Measurements from ENCODE around the gene NME5. TPM values are rescaled to one million over a fixed set of nuclear protein-coding genes. Genes with fewer than 3 reads are reported as not detected.
A peak's percentile ranks its signal among the peaks of the same experiment; 100 is the strongest.

The NME5 gene
- total and polyA plus RNA-seq, 9 of the 15 experiments (the other 6 are each of a cell fraction or from before 2014, with no cell fraction given): not detected

- TF ChIP-seq MTA2 (IDR thresholded peaks at IDR 0.05; ENCODE audit: low read depth) (no peak), CREM (IDR thresholded peaks at IDR 0.05; ENCODE audit: low read depth) (peak; percentile 36; the same call in 1 of the 2 replicates), ELF1 (tag; IDR thresholded peaks at IDR 0.05) (no peak), FIP1L1 (IDR thresholded peaks at IDR 0.05; ENCODE audit: low read depth, low read length, poor library complexity, severe bottlenecking) (no peak), SMARCA5 (IDR thresholded peaks at IDR 0.05) (no peak), SIRT6 (IDR thresholded peaks at IDR 0.05; ENCODE audit: low read depth, low read length) (no peak), CREB3L1 (IDR thresholded peaks at IDR 0.05; ENCODE audit: borderline replicate concordance, low read depth) (no peak), ZFP30 (CRISPR knock-in tag; IDR thresholded peaks at IDR 0.05; ENCODE audit: borderline replicate concordance) (no peak), RFX5 (IDR thresholded peaks at IDR 0.05; ENCODE audit: low read depth, low read length) (no peak), GABPB2 (CRISPR knock-in tag; conservative IDR thresholded peaks at IDR 0.05) (no peak), ZNF431 (CRISPR knock-in tag; IDR thresholded peaks at IDR 0.05) (no peak; the same call in 1 of the 2 replicates), ZFP36 (IDR thresholded peaks at IDR 0.05; ENCODE audit: low read depth, low read length, partially characterized antibody) (no peak), SMAD3 (CRISPR knock-in tag; conservative IDR thresholded peaks at IDR 0.05) (no peak), IFI16 (CRISPR knock-in tag; IDR thresholded peaks at IDR 0.05) (no peak), CTBP1 (IDR thresholded peaks at IDR 0.05; ENCODE audit: borderline replicate concordance) (0 out of 2 replicates have a peak, but pooled peaks have one; percentile 2), NKRF (IDR thresholded peaks at IDR 0.05; ENCODE audit: borderline replicate concordance) (0 out of 2 replicates have a peak, but pooled peaks have one; percentile 17), FOXA1 (IDR thresholded peaks at IDR 0.05; ENCODE audit: borderline replicate concordance) (no peak)
- TF ChIP-seq, protein P1, sequence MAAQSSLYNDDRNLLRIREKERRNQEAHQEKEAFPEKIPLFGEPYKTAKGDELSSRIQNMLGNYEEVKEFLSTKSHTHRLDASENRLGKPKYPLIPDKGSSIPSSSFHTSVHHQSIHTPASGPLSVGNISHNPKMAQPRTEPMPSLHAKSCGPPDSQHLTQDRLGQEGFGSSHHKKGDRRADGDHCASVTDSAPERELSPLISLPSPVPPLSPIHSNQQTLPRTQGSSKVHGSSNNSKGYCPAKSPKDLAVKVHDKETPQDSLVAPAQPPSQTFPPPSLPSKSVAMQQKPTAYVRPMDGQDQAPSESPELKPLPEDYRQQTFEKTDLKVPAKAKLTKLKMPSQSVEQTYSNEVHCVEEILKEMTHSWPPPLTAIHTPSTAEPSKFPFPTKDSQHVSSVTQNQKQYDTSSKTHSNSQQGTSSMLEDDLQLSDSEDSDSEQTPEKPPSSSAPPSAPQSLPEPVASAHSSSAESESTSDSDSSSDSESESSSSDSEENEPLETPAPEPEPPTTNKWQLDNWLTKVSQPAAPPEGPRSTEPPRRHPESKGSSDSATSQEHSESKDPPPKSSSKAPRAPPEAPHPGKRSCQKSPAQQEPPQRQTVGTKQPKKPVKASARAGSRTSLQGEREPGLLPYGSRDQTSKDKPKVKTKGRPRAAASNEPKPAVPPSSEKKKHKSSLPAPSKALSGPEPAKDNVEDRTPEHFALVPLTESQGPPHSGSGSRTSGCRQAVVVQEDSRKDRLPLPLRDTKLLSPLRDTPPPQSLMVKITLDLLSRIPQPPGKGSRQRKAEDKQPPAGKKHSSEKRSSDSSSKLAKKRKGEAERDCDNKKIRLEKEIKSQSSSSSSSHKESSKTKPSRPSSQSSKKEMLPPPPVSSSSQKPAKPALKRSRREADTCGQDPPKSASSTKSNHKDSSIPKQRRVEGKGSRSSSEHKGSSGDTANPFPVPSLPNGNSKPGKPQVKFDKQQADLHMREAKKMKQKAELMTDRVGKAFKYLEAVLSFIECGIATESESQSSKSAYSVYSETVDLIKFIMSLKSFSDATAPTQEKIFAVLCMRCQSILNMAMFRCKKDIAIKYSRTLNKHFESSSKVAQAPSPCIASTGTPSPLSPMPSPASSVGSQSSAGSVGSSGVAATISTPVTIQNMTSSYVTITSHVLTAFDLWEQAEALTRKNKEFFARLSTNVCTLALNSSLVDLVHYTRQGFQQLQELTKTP (IDR thresholded peaks at IDR 0.05; ENCODE audit: low read depth in 1 of 2, partially characterized antibody in 2 of 2): peak in 1 of 2 experiments; percentile 15
- TF ChIP-seq, protein P2, sequence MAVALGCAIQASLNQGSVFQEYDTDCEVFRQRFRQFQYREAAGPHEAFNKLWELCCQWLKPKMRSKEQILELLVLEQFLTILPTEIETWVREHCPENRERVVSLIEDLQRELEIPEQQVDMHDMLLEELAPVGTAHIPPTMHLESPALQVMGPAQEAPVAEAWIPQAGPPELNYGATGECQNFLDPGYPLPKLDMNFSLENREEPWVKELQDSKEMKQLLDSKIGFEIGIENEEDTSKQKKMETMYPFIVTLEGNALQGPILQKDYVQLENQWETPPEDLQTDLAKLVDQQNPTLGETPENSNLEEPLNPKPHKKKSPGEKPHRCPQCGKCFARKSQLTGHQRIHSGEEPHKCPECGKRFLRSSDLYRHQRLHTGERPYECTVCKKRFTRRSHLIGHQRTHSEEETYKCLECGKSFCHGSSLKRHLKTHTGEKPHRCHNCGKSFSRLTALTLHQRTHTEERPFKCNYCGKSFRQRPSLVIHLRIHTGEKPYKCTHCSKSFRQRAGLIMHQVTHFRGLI (CRISPR knock-in tag; IDR thresholded peaks at IDR 0.05): no peak
These were observed 40.1 kb upstream of the NME5 start (continued) for GRCh38 chr5:138179277-138179857.
